Hepatocyte (in vitro differentiated cells): ENCODE data around the gene MFRP.

Experiments used
- EZH2 ChIP-seq: fragments of 200-600 bp; sonication (generic); IDR thresholded peaks from 2 replicates; pipeline ENCODE4 v1.6.1; 2016; ENCODE audit warnings: antibody characterized with exemption, mild to moderate bottlenecking, borderline replicate concordance
- TF ChIP-seq, protein P1 (sequence below): fragments of 200-600 bp; sonication (generic); IDR thresholded peaks from 2 replicates; pipeline ENCODE4 v1.5.1; 2016; ENCODE audit warnings: antibody characterized with exemption, mild to moderate bottlenecking; ENCODE audit not compliant: poor library complexity

DNA sequence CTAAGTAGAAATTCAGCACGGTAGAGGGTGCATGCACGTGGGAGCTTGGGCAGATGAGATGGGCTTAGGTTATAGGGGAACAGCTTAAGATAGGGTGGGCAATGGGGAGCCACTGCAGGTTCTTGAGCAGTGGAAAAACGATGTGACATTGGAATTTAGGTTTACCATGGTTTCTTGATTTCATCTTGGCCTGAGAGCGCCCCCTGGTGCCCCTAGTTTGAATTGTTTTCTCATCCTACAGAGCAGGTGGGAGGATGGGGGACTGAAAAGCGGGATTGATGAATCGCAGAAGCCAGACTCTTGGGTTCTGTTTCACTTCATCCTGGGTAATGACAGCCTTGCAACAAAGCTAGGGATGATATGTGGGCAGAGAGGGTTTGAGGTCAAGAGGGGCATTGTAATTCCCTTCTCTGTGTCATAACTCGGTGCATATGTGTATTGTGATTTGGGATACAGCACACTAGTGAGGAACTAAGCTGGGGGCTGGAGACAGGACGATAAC is 22.9 kb downstream of the MFRP start:
- no peak for TF ChIP-seq EZH2
- TF ChIP-seq, protein P1, sequence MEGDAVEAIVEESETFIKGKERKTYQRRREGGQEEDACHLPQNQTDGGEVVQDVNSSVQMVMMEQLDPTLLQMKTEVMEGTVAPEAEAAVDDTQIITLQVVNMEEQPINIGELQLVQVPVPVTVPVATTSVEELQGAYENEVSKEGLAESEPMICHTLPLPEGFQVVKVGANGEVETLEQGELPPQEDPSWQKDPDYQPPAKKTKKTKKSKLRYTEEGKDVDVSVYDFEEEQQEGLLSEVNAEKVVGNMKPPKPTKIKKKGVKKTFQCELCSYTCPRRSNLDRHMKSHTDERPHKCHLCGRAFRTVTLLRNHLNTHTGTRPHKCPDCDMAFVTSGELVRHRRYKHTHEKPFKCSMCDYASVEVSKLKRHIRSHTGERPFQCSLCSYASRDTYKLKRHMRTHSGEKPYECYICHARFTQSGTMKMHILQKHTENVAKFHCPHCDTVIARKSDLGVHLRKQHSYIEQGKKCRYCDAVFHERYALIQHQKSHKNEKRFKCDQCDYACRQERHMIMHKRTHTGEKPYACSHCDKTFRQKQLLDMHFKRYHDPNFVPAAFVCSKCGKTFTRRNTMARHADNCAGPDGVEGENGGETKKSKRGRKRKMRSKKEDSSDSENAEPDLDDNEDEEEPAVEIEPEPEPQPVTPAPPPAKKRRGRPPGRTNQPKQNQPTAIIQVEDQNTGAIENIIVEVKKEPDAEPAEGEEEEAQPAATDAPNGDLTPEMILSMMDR: peak; percentile 71
